Calu3 (cell line): ENCODE results near the gene INAFM1. TPM values are rescaled to one million over a fixed set of nuclear protein-coding genes. Genes with fewer than 3 reads are reported as not detected.

Source experiments
- BruUV-seq: library from RNA; stranded (reverse); fragments of 400-500 nt; replicated peaks from 2 replicates; lab custom pipeline; 2021; lab: Mats Ljungman, UMichigan
- CTCF ChIA-PET: fragments of 300-600 bp; sonication (Branson Sonifier 250); formaldehyde crosslinking; loops from one replicate; lab custom pipeline; 2022; ENCODE audit warnings: antibody characterized with exemption; lab: Charles Lee
- DNase-seq: peaks from one replicate; pipeline ENCODE4 v3.0.0; 2022
- H3K27ac Mint-ChIP-seq: one replicate; pipeline ENCODE4 v1.8.0; 2022; ENCODE audit warnings: mixed read lengths; ENCODE audit not compliant: unreplicated experiment
- H3K27me3 Mint-ChIP-seq: one replicate; pipeline ENCODE4 v1.8.0; 2022; ENCODE audit warnings: mixed read lengths; ENCODE audit not compliant: unreplicated experiment
- H3K36me3 Mint-ChIP-seq: one replicate; pipeline ENCODE4 v1.8.0; 2022; ENCODE audit warnings: mild to moderate bottlenecking, moderate library complexity, mixed read lengths; ENCODE audit not compliant: insufficient read depth, unreplicated experiment
- H3K4me1 Mint-ChIP-seq: one replicate; pipeline ENCODE4 v1.8.0; 2022; ENCODE audit warnings: mild to moderate bottlenecking, low read depth, mixed read lengths; ENCODE audit not compliant: unreplicated experiment
- H3K4me3 Mint-ChIP-seq: one replicate; pipeline ENCODE4 v1.8.0; 2022; ENCODE audit warnings: mild to moderate bottlenecking, low read depth, moderate library complexity, mixed read lengths; ENCODE audit not compliant: unreplicated experiment
- H3K9me3 Mint-ChIP-seq: one replicate; pipeline ENCODE4 v1.8.0; 2022; ENCODE audit warnings: low read depth, mixed read lengths; ENCODE audit not compliant: unreplicated experiment
- intact Hi-C: fragments of 100-400 bp; cut with micrococcal nuclease; formaldehyde crosslinking; loops from one replicate; pipeline ENCODE4 v1.10.0; 2022; ENCODE audit not compliant: unreplicated experiment
- microRNA-seq: library from miRNA; unstranded; fragments of <30 nt; microRNA quantifications from one replicate; pipeline ENCODE4 v1.2.0, GENCODE V29; 2022
- total RNA-seq: library from RNA; stranded (reverse); gene quantifications from 2 replicates; pipeline ENCODE4 v1.2.3, GENCODE V29; 2022
- TF ChIP-seq, protein P1 (sequence below): fragments of 200-600 bp; IDR thresholded peaks from one replicate; pipeline ENCODE4 v1.8.0; 2022; ENCODE audit warnings: antibody characterized with exemption; ENCODE audit not compliant: unreplicated experiment

Gene INAFM1
- total RNA-seq, 1 experiment from 2014 or later, result 13.9 TPM

DNA sequence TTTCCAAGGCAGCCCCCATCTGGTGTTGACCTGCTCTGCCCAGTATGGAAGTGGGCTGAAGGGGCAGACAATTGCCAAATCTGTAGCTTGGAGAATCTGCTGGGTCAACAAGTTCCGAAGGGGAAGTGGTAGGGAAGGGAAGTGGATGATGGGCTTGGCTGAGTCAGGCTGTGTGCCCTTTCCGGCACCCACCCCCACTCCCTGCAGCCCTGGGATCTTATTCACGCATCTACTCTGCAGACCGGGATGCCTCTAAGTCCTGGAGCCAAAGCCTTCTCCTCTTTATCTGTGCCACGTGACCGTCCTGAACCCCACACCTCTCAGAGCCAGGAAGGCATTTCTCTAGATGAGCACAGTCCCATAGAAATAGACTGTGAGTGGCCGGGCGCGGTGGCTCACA lies 49.8 kb downstream of the INAFM1 start:
- DNase-seq, result no peak
- Mint-ChIP-seq H3K4me1 (no peaks in the 10 kb centered on the region), H3K9me3 (no peaks in the 10 kb centered on the region), H3K27ac (no peak overlapping the region), H3K4me3 (no peak overlapping the region), H3K36me3 (peaks cover 8% of the 10 kb centered on the region), H3K27me3 (peaks cover 65% of the 10 kb centered on the region)
- no TSS peak for BruUV-seq
- CTCF ChIA-PET, result no interaction called here
- TF ChIP-seq, protein P1, sequence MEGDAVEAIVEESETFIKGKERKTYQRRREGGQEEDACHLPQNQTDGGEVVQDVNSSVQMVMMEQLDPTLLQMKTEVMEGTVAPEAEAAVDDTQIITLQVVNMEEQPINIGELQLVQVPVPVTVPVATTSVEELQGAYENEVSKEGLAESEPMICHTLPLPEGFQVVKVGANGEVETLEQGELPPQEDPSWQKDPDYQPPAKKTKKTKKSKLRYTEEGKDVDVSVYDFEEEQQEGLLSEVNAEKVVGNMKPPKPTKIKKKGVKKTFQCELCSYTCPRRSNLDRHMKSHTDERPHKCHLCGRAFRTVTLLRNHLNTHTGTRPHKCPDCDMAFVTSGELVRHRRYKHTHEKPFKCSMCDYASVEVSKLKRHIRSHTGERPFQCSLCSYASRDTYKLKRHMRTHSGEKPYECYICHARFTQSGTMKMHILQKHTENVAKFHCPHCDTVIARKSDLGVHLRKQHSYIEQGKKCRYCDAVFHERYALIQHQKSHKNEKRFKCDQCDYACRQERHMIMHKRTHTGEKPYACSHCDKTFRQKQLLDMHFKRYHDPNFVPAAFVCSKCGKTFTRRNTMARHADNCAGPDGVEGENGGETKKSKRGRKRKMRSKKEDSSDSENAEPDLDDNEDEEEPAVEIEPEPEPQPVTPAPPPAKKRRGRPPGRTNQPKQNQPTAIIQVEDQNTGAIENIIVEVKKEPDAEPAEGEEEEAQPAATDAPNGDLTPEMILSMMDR, result no peak
- intact Hi-C loops, result no loop called here

Small RNA genes within 50 kb of the gene (microRNA-seq; reads per million reads assigned to microRNA genes)
- not detected for gene MIR3190
- not detected for gene MIR3191

Other genes starting within 250 kb of the INAFM1 start
- gene TMEM160, start 226.3 kb upstream of the INAFM1 start, total RNA-seq, result 55.7 and 61.5 TPM in 2 replicates
- gene ZC3H4, start 161.1 kb upstream of the INAFM1 start, total RNA-seq, result 73.0 and 85.2 TPM in 2 replicates
- 169 and 174 TPM in 2 replicates for gene SAE1, start 144.1 kb upstream of the INAFM1 start, total RNA-seq
- 8.6 and 9.8 TPM in 2 replicates for gene BBC3, start 43.7 kb upstream of the INAFM1 start, total RNA-seq
- 38.2 and 39.1 TPM in 2 replicates for gene CCDC9, start 18.4 kb upstream of the INAFM1 start, total RNA-seq
- gene C5AR1, start 35.0 kb downstream of the INAFM1 start, total RNA-seq, result 6.2 and 11.9 TPM in 2 replicates
- 0.31 TPM in 1 of 2 replicates, not detected in the other for gene C5AR2, start 57.3 kb downstream of the INAFM1 start, total RNA-seq
- 51.4 and 51.6 TPM in 2 replicates for gene DHX34, start 74.4 kb downstream of the INAFM1 start, total RNA-seq
- 0.87 and 2.0 TPM in 2 replicates for gene MEIS3, start 144.6 kb downstream of the INAFM1 start, total RNA-seq
- 0.12 and 0.33 TPM in 2 replicates for gene SLC8A2, start 197.0 kb downstream of the INAFM1 start, total RNA-seq
- gene KPTN, start 209.3 kb downstream of the INAFM1 start, total RNA-seq, result 22.8 and 24.0 TPM in 2 replicates
- 158 and 181 TPM in 2 replicates for gene NAPA, start 240.2 kb downstream of the INAFM1 start, total RNA-seq